A549 (cell line): ENCODE measurements around the gene LMTK3.

Source experiments
- BCL3 ChIP-seq: fragments of >200 bp; sonication (Bioruptor Twin); formaldehyde crosslinking; IDR thresholded peaks from 3 replicates; pipeline ENCODE4 v1.6.1; 2016
- CTCF ChIP-seq: fragments of >200 bp; sonication (Bioruptor Twin); formaldehyde crosslinking; IDR thresholded peaks from 3 replicates; pipeline ENCODE4 v1.5.1; 2016
- ESRRA ChIP-seq: fragments of 150-350 bp; IDR thresholded peaks from 2 replicates; pipeline ENCODE4 v1.6.1; 2014; ENCODE audit warnings: mild to moderate bottlenecking, low read length, borderline replicate concordance
- MAFK ChIP-seq: fragments of 450-650 bp; IDR thresholded peaks from 2 replicates; pipeline ENCODE4 v1.6.1; 2014; ENCODE audit not compliant: partially characterized antibody
- MAX ChIP-seq: IDR thresholded peaks from 2 replicates; pipeline ENCODE4 v1.6.1; 2012
- POLR2A ChIP-seq: IDR thresholded peaks from 2 replicates; pipeline ENCODE4 v1.6.1; 2012; ENCODE audit warnings: mild to moderate bottlenecking, low read length
- RAD21 ChIP-seq, 2 experiments: fragments of >200 bp in 1 of 2; sonication (Bioruptor Twin) in 1 of 2; formaldehyde crosslinking in 1 of 2; IDR thresholded peaks in 1 of 2; conservative IDR thresholded peaks in 1 of 2; 2 replicates in 1 of 2; 3 replicates in 1 of 2; pipeline ENCODE4 v1.6.1; 2012 to 2018; ENCODE audit warnings: inconsistent platforms in 1 of 2
- RNF2 ChIP-seq: fragments of 200-600 bp; sonication (generic); IDR thresholded peaks from 2 replicates; pipeline ENCODE4 v1.6.1; 2016; ENCODE audit warnings: low read depth, mild to moderate bottlenecking, antibody characterized with exemption, moderate library complexity, borderline replicate concordance
- SMC3 ChIP-seq: fragments of >200 bp; sonication (Bioruptor Twin); formaldehyde crosslinking; IDR thresholded peaks from 3 replicates; pipeline ENCODE4 v1.6.1; 2018; ENCODE audit warnings: inconsistent platforms
- USF2 ChIP-seq: fragments of 450-650 bp; IDR thresholded peaks from 2 replicates; pipeline ENCODE4 v1.6.1; 2014; ENCODE audit warnings: antibody characterized with exemption
- ZFP36 ChIP-seq: fragments of 450-650 bp; IDR thresholded peaks from 2 replicates; pipeline ENCODE4 v1.6.1; 2014; ENCODE audit warnings: borderline replicate concordance; ENCODE audit not compliant: partially characterized antibody

- TF ChIP-seq CTCF: no peak
- TF ChIP-seq POLR2A: no peak
- TF ChIP-seq RNF2: no peak
- no peak for TF ChIP-seq MAFK
- TF ChIP-seq ZFP36: no peak
- no peak for TF ChIP-seq BCL3
- TF ChIP-seq RAD21 (conservative IDR thresholded peaks at IDR 0.05 in 1 of 2, IDR thresholded peaks at IDR 0.05 in 1 of 2): no peak
- TF ChIP-seq MAX: no peak
- TF ChIP-seq SMC3: no peak
- TF ChIP-seq USF2: no peak
- TF ChIP-seq ESRRA: no peak
Observed at GRCh38 chr19:48475369-48476068, 36.1 kb downstream of the LMTK3 start.
